IMR-90 (cell line): Measurements from ENCODE around the gene NCOA7. TPM values are rescaled to one million over a fixed set of nuclear protein-coding genes. Genes with fewer than 3 reads are reported as not detected.

ENCODE experiments used
- ATAC-seq: fragments of 200-7000 bp; cut with Tn5 transposase; 2 replicates; pipeline ENCODE4 v1.9.1; 2020; ENCODE audit warnings: low read depth, mild to moderate bottlenecking, moderate library complexity
- BruUV-seq: library from RNA; stranded (reverse); fragments of 400-500 nt; replicated peaks from 2 replicates; lab custom pipeline; 2021; lab: Mats Ljungman, UMichigan
- CTCF ChIA-PET: fragments of 300-600 bp; formaldehyde crosslinking; extraction: SDS; loops from one replicate; lab custom pipeline; 2021; ENCODE audit warnings: antibody characterized with exemption; lab: Yijun Ruan, JAX
- POLR2A ChIA-PET: fragments of 300-600 bp; sonication (Branson Sonifier 250); formaldehyde crosslinking; loops from one replicate; lab custom pipeline; 2022; ENCODE audit warnings: antibody characterized with exemption; ENCODE audit not compliant: unreplicated experiment; lab: Charles Lee
- DNase-seq: peaks from one replicate; pipeline ENCODE4 v3.0.0; 2013
- H2AFZ ChIP-seq: replicated peaks from 2 replicates; pipeline ENCODE3; 2013; ENCODE audit warnings: low read length, mild to moderate bottlenecking; ENCODE audit not compliant: poor library complexity
- H2AK5ac ChIP-seq: 2 replicates; pipeline ENCODE4 v1.6.1; 2013; ENCODE audit warnings: low read depth, low read length, inconsistent platforms
- H2AK9ac ChIP-seq: replicated peaks from 2 replicates; pipeline ENCODE3; 2013; ENCODE audit warnings: mild to moderate bottlenecking, low read depth, low read length, moderate library complexity; ENCODE audit not compliant: poor library complexity
- H2BK120ac ChIP-seq: 2 replicates; pipeline ENCODE4 v1.6.1; 2013; ENCODE audit warnings: low read depth, low read length, inconsistent platforms
- H2BK15ac ChIP-seq: 3 replicates; pipeline ENCODE4 v1.6.1; 2013; ENCODE audit warnings: low read depth, low read length, inconsistent platforms
- H2BK20ac ChIP-seq: 2 replicates; pipeline ENCODE4 v1.6.1; 2013; ENCODE audit warnings: low read depth, mild to moderate bottlenecking, inconsistent platforms, low read length, moderate library complexity
- H2BK5ac ChIP-seq: 2 replicates; pipeline ENCODE4 v1.6.1; 2013; ENCODE audit warnings: mild to moderate bottlenecking, low read depth, low read length, inconsistent platforms; ENCODE audit not compliant: poor library complexity, severe bottlenecking
- H3K14ac ChIP-seq: replicated peaks from 2 replicates; pipeline ENCODE4 v1.6.1; 2013; ENCODE audit warnings: low read depth, low read length, inconsistent platforms
- H3K18ac ChIP-seq: 2 replicates; pipeline ENCODE4 v1.6.1; 2013; ENCODE audit warnings: low read depth, low read length, control low read depth
- H3K23ac ChIP-seq: 2 replicates; pipeline ENCODE4 v1.6.1; 2013; ENCODE audit warnings: low read depth, low read length, inconsistent platforms
- H3K27ac ChIP-seq: 2 replicates; pipeline ENCODE4 v1.5.1; 2013; ENCODE audit warnings: mild to moderate bottlenecking, control low read depth, low read length; ENCODE audit not compliant: insufficient read depth
- H3K27me3 ChIP-seq: 2 replicates; pipeline ENCODE4 v1.6.1; 2013; ENCODE audit warnings: low read length; ENCODE audit not compliant: control insufficient read depth, insufficient read depth
- H3K36me3 ChIP-seq: 2 replicates; pipeline ENCODE4 v1.6.1; 2013; ENCODE audit warnings: low read length, mixed read lengths; ENCODE audit not compliant: control insufficient read depth, insufficient read depth
- H3K4ac ChIP-seq: 2 replicates; pipeline ENCODE4 v1.6.1; 2013; ENCODE audit warnings: low read depth, low read length, inconsistent platforms
- H3K4me1 ChIP-seq: 2 replicates; pipeline ENCODE4 v1.6.1; 2013; ENCODE audit warnings: low read length, mixed read lengths; ENCODE audit not compliant: control insufficient read depth, insufficient read depth
- H3K4me2 ChIP-seq: 2 replicates; pipeline ENCODE4 v1.6.1; 2013; ENCODE audit warnings: low read depth, mild to moderate bottlenecking, control low read depth, low read length, moderate library complexity
- H3K4me3 ChIP-seq: 2 replicates; pipeline ENCODE4 v1.5.1; 2013; ENCODE audit warnings: low read depth, mild to moderate bottlenecking, control low read depth, low read length, moderate library complexity; ENCODE audit not compliant: insufficient read depth
- H3K56ac ChIP-seq: 2 replicates; pipeline ENCODE4 v1.6.1; 2013; ENCODE audit warnings: low read length, inconsistent platforms; ENCODE audit not compliant: insufficient read depth; ENCODE audit errors: extremely low read depth
- H3K79me1 ChIP-seq, 2 experiments: 2 replicates each; pipeline ENCODE4 v1.6.1; 2013; ENCODE audit warnings: low read length in 2 of 2, inconsistent platforms in 1 of 2, low read depth in 1 of 2
- H3K9ac ChIP-seq: 2 replicates; pipeline ENCODE4 v1.6.1; 2013; ENCODE audit warnings: low read depth, low read length, control low read depth
- H3K9me1 ChIP-seq: 2 replicates; pipeline ENCODE4 v1.6.1; 2013; ENCODE audit warnings: low read length, inconsistent platforms; ENCODE audit not compliant: insufficient read depth
- H3K9me3 ChIP-seq: 2 replicates; pipeline ENCODE4 v1.6.1; 2013; ENCODE audit warnings: low read length; ENCODE audit not compliant: control insufficient read depth, insufficient read depth
- H4K20me1 ChIP-seq: 2 replicates; pipeline ENCODE4 v1.6.1; 2013; ENCODE audit warnings: low read length, inconsistent platforms; ENCODE audit not compliant: insufficient read depth
- H4K5ac ChIP-seq: 2 replicates; pipeline ENCODE4 v1.6.1; 2013; ENCODE audit warnings: mild to moderate bottlenecking, low read depth, low read length, control low read depth
- H4K8ac ChIP-seq, 2 experiments: 2 replicates each; pipeline ENCODE4 v1.6.1; 2013; ENCODE audit warnings: low read depth in 2 of 2, low read length in 2 of 2, control low read depth in 1 of 2, inconsistent platforms in 1 of 2
- H4K91ac ChIP-seq: 2 replicates; pipeline ENCODE4 v1.6.1; 2013; ENCODE audit warnings: low read depth, low read length, inconsistent platforms; ENCODE audit not compliant: insufficient read depth
- WGBS, 2 experiments: methylation state at CpG; one replicate each; pipeline versions ENCODE4 v1.1.5 to v1.1.7; 2013; ENCODE audit warnings: missing lambda C conversion rate in 2 of 2; ENCODE audit not compliant: insufficient read length in 1 of 2; ENCODE audit errors: extremely low coverage in 2 of 2; 5-methylcytosine and 5-hydroxymethylcytosine counted together
- dilution Hi-C: fragments of 300-500 bp; cut with HindIII; formaldehyde crosslinking; loops from one replicate; pipeline ENCODE4 v1.14.3; 2018; ENCODE audit warnings: low sequenced_read_pairs; ENCODE audit not compliant: unreplicated experiment
- in situ Hi-C: fragments of 300-500 bp; cut with MboI; formaldehyde crosslinking; loops from 3 replicates; pipeline ENCODE4 v1.14.3; 2019; ENCODE audit warnings: low sequenced_read_pairs, inconsistent platforms, mixed read lengths
- intact Hi-C: fragments of 100-400 bp; cut with micrococcal nuclease; formaldehyde crosslinking; loops from 2 replicates; pipeline ENCODE4 v1.10.0; 2022
- polyA plus RNA-seq, 3 experiments: library from polyadenylated mRNA; depleted of rRNA; stranded (reverse); fragments of >200 nt; gene quantifications; 2 replicates each; pipeline ENCODE4 v1.2.3, GENCODE V29; 2012; ENCODE audit warnings: low replicate concordance in 1 of 3
- total RNA-seq: library from RNA; depleted of rRNA; stranded (reverse); fragments of >200 nt; gene quantifications from 2 replicates; pipeline ENCODE4 v1.2.3, GENCODE V29; 2012
- TF ChIP-seq, protein P1 (sequence below): fragments of 150-350 bp; IDR thresholded peaks from 2 replicates; pipeline ENCODE4 v1.6.1; 2017; ENCODE audit warnings: mild to moderate bottlenecking, antibody characterized with exemption, low read length, low read depth

The NCOA7 gene
- total and polyA plus RNA-seq, 2 of the 4 experiments (the other 2 are of a cell fraction) = 12.6 to 12.9 TPM

DNA sequence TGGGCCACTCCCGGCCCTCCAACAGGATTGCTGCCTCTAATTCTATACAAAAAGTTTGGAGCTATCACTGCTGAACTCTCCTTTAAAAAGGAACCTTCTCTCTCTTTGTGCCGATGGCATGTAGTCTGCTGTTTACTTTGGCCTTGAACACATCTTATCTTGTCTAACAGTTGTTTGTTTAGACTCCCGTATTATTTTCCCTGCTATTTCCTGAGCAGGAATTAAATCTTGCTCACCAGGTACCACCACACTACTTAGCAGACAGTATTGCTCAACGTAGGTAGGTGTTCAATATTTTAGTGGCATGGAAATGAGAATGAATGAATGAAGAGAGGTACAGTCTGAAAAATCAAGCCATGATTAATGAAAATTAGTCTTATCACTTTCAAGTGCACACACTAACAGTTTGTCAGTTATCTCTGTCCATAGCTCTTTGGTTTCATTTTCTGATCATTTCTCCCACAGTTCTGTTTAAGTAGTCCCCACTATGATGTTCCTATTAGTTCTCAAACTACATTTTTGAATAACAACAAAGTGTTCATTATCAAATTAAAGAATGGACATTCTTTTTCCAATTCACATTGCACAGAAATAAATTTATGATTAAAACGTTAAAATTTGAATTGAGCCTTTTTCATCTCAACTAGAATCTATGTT is 48.2 kb upstream of the NCOA7 start:
- dilution Hi-C loops = no loop called here
- no peak overlapping the region for H3K27ac ChIP-seq
- no peaks in the 10 kb centered on the region; the same call in 1 of the 2 replicates for H3K9me3 ChIP-seq
- no peak overlapping the region for H2BK120ac ChIP-seq
- no peak overlapping the region for H3K14ac ChIP-seq
- H3K4me2 ChIP-seq = no peak overlapping the region
- H4K8ac ChIP-seq = no peak overlapping the region
- no peak overlapping the region for H3K9ac ChIP-seq
- H2AFZ ChIP-seq = no peak overlapping the region
- DNase-seq (no peak), ATAC-seq (no peak)
- H3K4me1 ChIP-seq = peaks cover 2% of the 10 kb centered on the region; the same call in 1 of the 2 replicates
- no peak overlapping the region for H3K4ac ChIP-seq
- BruUV-seq = no TSS peak
- TF ChIP-seq, protein P1, sequence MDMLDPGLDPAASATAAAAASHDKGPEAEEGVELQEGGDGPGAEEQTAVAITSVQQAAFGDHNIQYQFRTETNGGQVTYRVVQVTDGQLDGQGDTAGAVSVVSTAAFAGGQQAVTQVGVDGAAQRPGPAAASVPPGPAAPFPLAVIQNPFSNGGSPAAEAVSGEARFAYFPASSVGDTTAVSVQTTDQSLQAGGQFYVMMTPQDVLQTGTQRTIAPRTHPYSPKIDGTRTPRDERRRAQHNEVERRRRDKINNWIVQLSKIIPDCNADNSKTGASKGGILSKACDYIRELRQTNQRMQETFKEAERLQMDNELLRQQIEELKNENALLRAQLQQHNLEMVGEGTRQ = no peak
- no peak overlapping the region for H4K5ac ChIP-seq
- no peak overlapping the region for H2BK20ac ChIP-seq
- no peak overlapping the region for H3K18ac ChIP-seq
- no peak overlapping the region for H3K23ac ChIP-seq
- ChIA-PET CTCF (no interaction called here), POLR2A (no interaction called here)
- H3K56ac ChIP-seq = no peak overlapping the region
- H2BK15ac ChIP-seq = no peak overlapping the region
- no peaks in the 10 kb centered on the region for H3K9me1 ChIP-seq
- no peak overlapping the region for H2BK5ac ChIP-seq
- H3K4me3 ChIP-seq = no peak overlapping the region
- no peaks in the 10 kb centered on the region for H3K79me1 ChIP-seq
- in situ Hi-C loops = no loop called here
- H2AK9ac ChIP-seq = no peak overlapping the region
- intact Hi-C loops = no loop called here
- WGBS, 2 experiments = no CpG with 5 or more reads among the region's 5 CpGs
- H4K20me1 ChIP-seq = no peaks in the 10 kb centered on the region
- peaks cover 31% of the 10 kb centered on the region for H3K27me3 ChIP-seq
- no peak overlapping the region for H2AK5ac ChIP-seq
- H4K91ac ChIP-seq = no peak overlapping the region
- H3K36me3 ChIP-seq = no peaks in the 10 kb centered on the region
